ENCODE data around the gene ARHGAP1. TPM values are rescaled to one million over a fixed set of nuclear protein-coding genes. Genes with fewer than 3 reads are reported as not detected.

Gene ARHGAP1
- total RNA-seq, 1 donor from 2014 or later = 8.1 TPM

DNA sequence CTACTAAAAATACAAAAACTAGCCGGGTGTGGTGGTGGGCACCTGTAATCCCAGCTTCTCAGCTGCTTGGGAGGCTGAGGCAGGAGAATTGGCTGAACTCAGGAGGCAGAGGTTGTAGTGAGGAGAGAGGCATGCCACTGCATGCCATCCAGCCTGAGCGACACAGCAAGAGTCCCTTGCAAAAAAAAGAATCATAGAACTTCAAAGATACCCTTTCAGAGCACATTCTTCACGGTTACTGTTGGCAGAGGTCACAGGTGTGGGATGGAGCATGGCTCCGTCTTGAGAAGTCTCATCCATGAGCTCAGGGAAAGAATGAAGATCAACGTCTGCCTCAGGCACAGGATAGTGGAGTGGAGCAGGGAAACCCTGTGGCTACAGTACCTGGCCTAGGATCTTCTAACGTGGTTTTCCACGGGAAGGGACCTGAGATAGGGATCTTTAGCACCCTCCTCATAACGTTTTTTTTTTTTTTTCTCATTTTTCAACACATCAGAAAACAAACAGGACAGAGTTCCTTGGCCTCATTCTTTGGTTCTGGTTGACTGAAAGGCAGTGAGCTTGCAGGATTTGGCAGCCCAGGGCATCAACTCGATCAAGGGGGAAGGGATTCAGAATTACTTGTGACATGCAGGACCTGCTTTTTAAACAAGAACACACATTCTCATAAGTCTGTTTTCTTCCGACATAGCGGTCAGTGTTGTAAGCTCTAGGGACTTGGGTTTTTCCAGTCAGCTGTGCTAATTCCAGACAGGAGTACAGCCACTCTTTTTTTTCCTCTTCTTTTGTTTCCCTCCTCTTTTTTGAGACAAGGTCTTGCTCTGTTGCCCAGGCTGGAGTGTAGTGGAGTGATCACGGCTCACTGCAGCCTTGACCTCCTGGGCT, 41.4 kb upstream of the ARHGAP1 start:
- no peak for DNase-seq (ENCODE audit: low spot score)
- Mint-ChIP-seq H3K27ac (no peak overlapping the region), H3K4me1 (no peaks in the 10 kb centered on the region), H3K36me3 (peaks cover 36% of the 10 kb centered on the region), H3K9me3 (no peaks in the 10 kb centered on the region), H3K4me3 (no peak overlapping the region), H3K27me3 (ENCODE audit: insufficient read depth, low read depth) (no peaks in the 10 kb centered on the region)
- no peaks in the 10 kb centered on the region for H3K27me3 ChIP-seq
- H3K4me2 ChIP-seq = no peak overlapping the region
- TF ChIP-seq EZH2 (IDR thresholded peaks at IDR 0.05) (no peak), EZH2phosphoT487 (IDR thresholded peaks at IDR 0.05) (no peak)
- TF ChIP-seq, protein P1, sequence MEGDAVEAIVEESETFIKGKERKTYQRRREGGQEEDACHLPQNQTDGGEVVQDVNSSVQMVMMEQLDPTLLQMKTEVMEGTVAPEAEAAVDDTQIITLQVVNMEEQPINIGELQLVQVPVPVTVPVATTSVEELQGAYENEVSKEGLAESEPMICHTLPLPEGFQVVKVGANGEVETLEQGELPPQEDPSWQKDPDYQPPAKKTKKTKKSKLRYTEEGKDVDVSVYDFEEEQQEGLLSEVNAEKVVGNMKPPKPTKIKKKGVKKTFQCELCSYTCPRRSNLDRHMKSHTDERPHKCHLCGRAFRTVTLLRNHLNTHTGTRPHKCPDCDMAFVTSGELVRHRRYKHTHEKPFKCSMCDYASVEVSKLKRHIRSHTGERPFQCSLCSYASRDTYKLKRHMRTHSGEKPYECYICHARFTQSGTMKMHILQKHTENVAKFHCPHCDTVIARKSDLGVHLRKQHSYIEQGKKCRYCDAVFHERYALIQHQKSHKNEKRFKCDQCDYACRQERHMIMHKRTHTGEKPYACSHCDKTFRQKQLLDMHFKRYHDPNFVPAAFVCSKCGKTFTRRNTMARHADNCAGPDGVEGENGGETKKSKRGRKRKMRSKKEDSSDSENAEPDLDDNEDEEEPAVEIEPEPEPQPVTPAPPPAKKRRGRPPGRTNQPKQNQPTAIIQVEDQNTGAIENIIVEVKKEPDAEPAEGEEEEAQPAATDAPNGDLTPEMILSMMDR (IDR thresholded peaks at IDR 0.05) = no peak
- no peaks in the 10 kb centered on the region for H3K9me3 ChIP-seq (ENCODE audit: low read depth)
- peaks cover 6% of the 10 kb centered on the region for H3F3A ChIP-seq (ENCODE audit: low read depth)
- no peak overlapping the region for H3K4me3 ChIP-seq
- peaks cover 11% of the 10 kb centered on the region for H3K36me3 ChIP-seq
- H3K27ac ChIP-seq = no peak overlapping the region
- no peaks in the 10 kb centered on the region for H3K4me1 ChIP-seq
- no peak overlapping the region for H2AFZ ChIP-seq (replicated peaks)
- H4K20me1 ChIP-seq (ENCODE audit: low read depth) = no peaks in the 10 kb centered on the region
- H3K79me2 ChIP-seq (ENCODE audit: low read depth) = no peaks in the 10 kb centered on the region
- H3K9ac ChIP-seq = no peak overlapping the region

GRCh38 chr11:46738887-46739286, 38.5 kb upstream of the ARHGAP1 start:
- Histone ChIP-seq H3F3A (ENCODE audit: low read depth) (peaks cover 4% of the 10 kb centered on the region), H3K79me2 (ENCODE audit: low read depth) (no peaks in the 10 kb centered on the region), H3K4me2 (no peak overlapping the region), H3K36me3 (peaks cover 5% of the 10 kb centered on the region), H3K4me1 (no peaks in the 10 kb centered on the region), H3K9ac (no peak overlapping the region), H3K4me3 (no peak overlapping the region), H2AFZ (replicated peaks) (no peak overlapping the region), H4K20me1 (ENCODE audit: low read depth) (no peaks in the 10 kb centered on the region), H3K9me3 (ENCODE audit: low read depth) (no peaks in the 10 kb centered on the region), H3K27me3 (no peaks in the 10 kb centered on the region), H3K27ac (no peak overlapping the region)
- peaks cover 25% of the 10 kb centered on the region for H3K36me3 Mint-ChIP-seq
- no peaks in the 10 kb centered on the region for H3K27me3 Mint-ChIP-seq (ENCODE audit: insufficient read depth, low read depth)
- H3K9me3 Mint-ChIP-seq = no peaks in the 10 kb centered on the region
- H3K4me1 Mint-ChIP-seq = no peaks in the 10 kb centered on the region
- peak overlapping the region; percentile 50 for H3K27ac Mint-ChIP-seq
- TF ChIP-seq, protein P1 (IDR thresholded peaks at IDR 0.05) = no peak
- TF ChIP-seq EZH2 (IDR thresholded peaks at IDR 0.05) (no peak), EZH2phosphoT487 (IDR thresholded peaks at IDR 0.05) (no peak)
- DNase-seq (ENCODE audit: low spot score) = no peak
- H3K4me3 Mint-ChIP-seq = no peak overlapping the region

DNA sequence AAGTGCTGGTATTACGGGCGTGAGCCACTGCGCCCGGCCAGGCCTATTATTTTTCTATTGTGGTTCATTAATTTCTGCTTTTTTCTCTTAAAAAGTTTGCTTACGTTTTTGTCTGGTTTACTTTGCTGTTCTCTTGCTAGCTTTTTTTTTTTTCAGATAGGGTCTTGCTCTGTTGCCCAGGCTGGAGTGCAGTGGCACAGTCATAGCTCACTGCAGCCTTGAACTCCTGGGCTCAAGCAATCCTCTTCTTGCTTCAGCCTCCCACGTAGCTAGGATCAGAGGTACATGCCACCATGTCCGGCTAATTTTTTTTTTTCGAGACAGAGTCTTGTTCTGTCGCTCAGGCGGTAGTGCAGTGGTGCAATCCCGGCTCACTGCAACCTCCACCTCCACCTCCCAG, 37.3 kb upstream of the ARHGAP1 start:
- peaks cover 1% of the 10 kb centered on the region for H3K36me3 ChIP-seq
- Mint-ChIP-seq H3K27me3 (ENCODE audit: insufficient read depth, low read depth) (no peaks in the 10 kb centered on the region), H3K27ac (no peak overlapping the region), H3K9me3 (no peaks in the 10 kb centered on the region), H3K4me1 (no peaks in the 10 kb centered on the region), H3K36me3 (peaks cover 16% of the 10 kb centered on the region), H3K4me3 (no peak overlapping the region)
- H3F3A ChIP-seq (ENCODE audit: low read depth) = peaks cover 3% of the 10 kb centered on the region
- H3K9me3 ChIP-seq (ENCODE audit: low read depth) = no peaks in the 10 kb centered on the region
- H3K79me2 ChIP-seq (ENCODE audit: low read depth) = no peaks in the 10 kb centered on the region
- no peak overlapping the region for H3K4me2 ChIP-seq
- H3K27me3 ChIP-seq = no peaks in the 10 kb centered on the region
- H3K9ac ChIP-seq = no peak overlapping the region
- TF ChIP-seq EZH2phosphoT487 (IDR thresholded peaks at IDR 0.05) (no peak), EZH2 (IDR thresholded peaks at IDR 0.05) (no peak)
- TF ChIP-seq, protein P1 (IDR thresholded peaks at IDR 0.05) = no peak
- no peaks in the 10 kb centered on the region for H4K20me1 ChIP-seq (ENCODE audit: low read depth)
- no peak overlapping the region for H2AFZ ChIP-seq (replicated peaks)
- H3K27ac ChIP-seq = no peak overlapping the region
- H3K4me1 ChIP-seq = no peaks in the 10 kb centered on the region
- H3K4me3 ChIP-seq = no peak overlapping the region
- no peak for DNase-seq (ENCODE audit: low spot score)

Data from neural progenitor cell (in vitro differentiated cells).